ENCODE measurements around the gene SDSL. TPM values are rescaled to one million over a fixed set of nuclear protein-coding genes. Genes with fewer than 3 reads are reported as not detected.

Gene SDSL
- total RNA-seq, 1 donor from 2014 or later: 0.89 TPM

- intact Hi-C loops (cut with micrococcal nuclease): no loop called here
Observed at GRCh38 chr12:113479216-113479589, 57.0 kb downstream of the SDSL start.

- intact Hi-C loops (cut with micrococcal nuclease): no loop called here
Observed at GRCh38 chr12:113479590-113480335, 57.6 kb downstream of the SDSL start.

GRCh38 chr12:113480336-113480971 is 58.3 kb downstream of the SDSL start:
- intact Hi-C loops (cut with micrococcal nuclease): no loop called here

GRCh38 chr12:113482334-113482733 is 60.2 kb downstream of the SDSL start:
- intact Hi-C loops (cut with micrococcal nuclease): no loop called here

GRCh38 chr12:113485330-113485729 is 63.1 kb downstream of the SDSL start:
- intact Hi-C loops (cut with micrococcal nuclease): no loop called here

GRCh38 chr12:113486722-113487121 is 64.5 kb downstream of the SDSL start:
- intact Hi-C loops (cut with micrococcal nuclease): no loop called here

Other genes starting within 250 kb of the SDSL start
- 76.4 and 90.1 TPM in 2 replicates for gene DDX54, start 236.9 kb upstream of the SDSL start, total RNA-seq
- 22.0 and 24.8 TPM in 2 replicates for gene RITA1, start 236.7 kb upstream of the SDSL start, total RNA-seq
- gene TPCN1, start 200.9 kb upstream of the SDSL start, total RNA-seq: 34.2 and 38.4 TPM in 2 replicates
- 27.6 and 28.9 TPM in 2 replicates for gene SLC8B1, start 87.3 kb upstream of the SDSL start, total RNA-seq
- 12.1 and 12.5 TPM in 2 replicates for gene PLBD2, start 63.8 kb upstream of the SDSL start, total RNA-seq
- gene SDS, start 18.5 kb upstream of the SDSL start, total RNA-seq: not detected in 2 replicates
- gene LHX5, start 49.5 kb downstream of the SDSL start, total RNA-seq: not detected in 2 replicates

All from T-helper 2 cell treated with Interferon-gamma antibody and Interleukin-4, amounts not matched to agents 100 ng/mL and 5 ng/mL, for 36 hours (primary cell).